GM21423 (cell line): ENCODE data around the gene CASK.

Source experiments
- ATAC-seq: cut with Tn5 transposase; IDR thresholded peaks from one replicate; pipeline ENCODE4 v1.9.1; 2021; ENCODE audit warnings: mild to moderate bottlenecking, moderate library complexity; ENCODE audit not compliant: unreplicated experiment

The CASK gene

GRCh38 chrX:41923211-41923977 is at the start of gene CASK:
CASK (minus strand) TSS chrX:41923554; CDS start chrX:41922988, 566 bp downstream.
- peak; percentile 81 for ATAC-seq

GRCh38 chrX:41971346-41971745 is 48.0 kb upstream of the CASK start:
- no peak for ATAC-seq

GRCh38 chrX:41970419-41970818 is 47.1 kb upstream of the CASK start:
- no peak for ATAC-seq

- ATAC-seq, result no peak
Measured at GRCh38 chrX:41963348-41963747, 40.0 kb upstream of the CASK start.

GRCh38 chrX:41960142-41960541 is 36.8 kb upstream of the CASK start:
- no peak for ATAC-seq

GRCh38 chrX:41958861-41959260 is 35.5 kb upstream of the CASK start:
- ATAC-seq, result no peak

GRCh38 chrX:41956027-41956426 is 32.7 kb upstream of the CASK start:
- ATAC-seq, result no peak

- ATAC-seq, result no peak
Measured at GRCh38 chrX:41952102-41952501, 28.7 kb upstream of the CASK start.

- ATAC-seq, result no peak
Measured at GRCh38 chrX:41946989-41947612, 23.7 kb upstream of the CASK start.

- no peak for ATAC-seq
Measured at GRCh38 chrX:41946235-41946634, 22.9 kb upstream of the CASK start.

GRCh38 chrX:41935832-41936231 is 12.5 kb upstream of the CASK start:
- ATAC-seq, result no peak

- ATAC-seq, result no peak
Measured at GRCh38 chrX:41933546-41933945, 10.2 kb upstream of the CASK start.

GRCh38 chrX:41932885-41933284 is 9.5 kb upstream of the CASK start:
- ATAC-seq, result no peak

GRCh38 chrX:41931591-41931990 is 8.2 kb upstream of the CASK start:
- no peak for ATAC-seq

- no peak for ATAC-seq
Measured at GRCh38 chrX:41923978-41924683, 777 bp upstream of the CASK start.

GRCh38 chrX:41922431-41923151 is 763 bp downstream of the CASK start:
- ATAC-seq, result peak; percentile 24

GRCh38 chrX:41921492-41922430 is 1.6 kb downstream of the CASK start:
- no peak for ATAC-seq

- ATAC-seq, result no peak
Measured at GRCh38 chrX:41919870-41920269, 3.5 kb downstream of the CASK start.

GRCh38 chrX:41917517-41917916 is 5.8 kb downstream of the CASK start:
- no peak for ATAC-seq

- ATAC-seq, result no peak
Measured at GRCh38 chrX:41913476-41913875, 9.9 kb downstream of the CASK start.
